Omental fat pad (tissue), 4 donors: ENCODE results near the gene MAN2C1. TPM values are rescaled to one million over a fixed set of nuclear protein-coding genes. Genes with fewer than 3 reads are reported as not detected.
A peak's percentile ranks its signal among the peaks of the same experiment; 100 is the strongest.
"Not testable (repeated sequence)": the region's sequence is repeated elsewhere in the genome, so short reads cannot be mapped to it uniquely, and the experiment has no call there.

Source experiments
- ATAC-seq: fragments of 150-250 bp; one replicate; pipeline ENCODE4 v1.9.1; 2016; ENCODE audit warnings: mild to moderate bottlenecking, moderate library complexity; ENCODE audit not compliant: low FRiP score
- DNase-seq: peaks from one replicate; pipeline ENCODE4 v3.0.0-alpha.2; 2019; ENCODE audit warnings: low spot score
- total RNA-seq, 4 donors: library from RNA; depleted of rRNA; stranded (reverse); fragments of >200 nt; gene quantifications; one replicate each; pipeline ENCODE4 v1.1.0, GENCODE V29; 2016
- TF ChIP-seq, protein P1 (sequence below), 3 donors: fragments of 450-650 bp; IDR thresholded peaks; one replicate each; pipeline ENCODE4 v1.5.1; 2016 to 2017; ENCODE audit warnings: antibody characterized with exemption in 3 of 3, mild to moderate bottlenecking in 3 of 3, moderate library complexity in 2 of 3

The MAN2C1 gene
- total RNA-seq, 4 donors from 2014 or later: 108 to 391 (median 171) TPM

DNA sequence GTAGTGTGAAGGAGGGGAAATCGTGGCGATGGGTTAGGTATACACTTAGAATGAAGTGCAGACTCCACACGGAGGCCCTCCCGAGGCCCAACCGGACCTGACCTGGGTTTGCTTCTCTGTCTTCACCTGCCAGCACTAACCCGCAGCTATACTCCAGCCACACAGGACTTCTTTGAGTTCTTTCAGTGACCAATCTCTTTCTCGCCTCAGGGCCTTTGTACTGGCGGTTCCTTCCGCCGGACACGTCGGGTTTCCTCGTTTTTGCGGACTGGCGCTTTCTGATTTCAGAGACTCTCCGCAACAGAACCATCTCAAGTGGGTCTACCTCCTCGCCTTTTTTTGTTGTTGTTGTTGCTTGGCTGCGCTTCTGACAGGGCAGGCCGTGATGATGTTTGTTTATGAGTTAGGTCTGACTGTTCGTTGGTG is 21.6 kb downstream of the MAN2C1 start, which contains the start of gene NEIL1:
Gene NEIL1, plus strand, starts transcription at position 244 of the 426 bp plus-strand sequence. CDS start 1,867 bp downstream, outside the sequence.
- no peak for ATAC-seq
- DNase-seq: no peak
- TF ChIP-seq, protein P1, sequence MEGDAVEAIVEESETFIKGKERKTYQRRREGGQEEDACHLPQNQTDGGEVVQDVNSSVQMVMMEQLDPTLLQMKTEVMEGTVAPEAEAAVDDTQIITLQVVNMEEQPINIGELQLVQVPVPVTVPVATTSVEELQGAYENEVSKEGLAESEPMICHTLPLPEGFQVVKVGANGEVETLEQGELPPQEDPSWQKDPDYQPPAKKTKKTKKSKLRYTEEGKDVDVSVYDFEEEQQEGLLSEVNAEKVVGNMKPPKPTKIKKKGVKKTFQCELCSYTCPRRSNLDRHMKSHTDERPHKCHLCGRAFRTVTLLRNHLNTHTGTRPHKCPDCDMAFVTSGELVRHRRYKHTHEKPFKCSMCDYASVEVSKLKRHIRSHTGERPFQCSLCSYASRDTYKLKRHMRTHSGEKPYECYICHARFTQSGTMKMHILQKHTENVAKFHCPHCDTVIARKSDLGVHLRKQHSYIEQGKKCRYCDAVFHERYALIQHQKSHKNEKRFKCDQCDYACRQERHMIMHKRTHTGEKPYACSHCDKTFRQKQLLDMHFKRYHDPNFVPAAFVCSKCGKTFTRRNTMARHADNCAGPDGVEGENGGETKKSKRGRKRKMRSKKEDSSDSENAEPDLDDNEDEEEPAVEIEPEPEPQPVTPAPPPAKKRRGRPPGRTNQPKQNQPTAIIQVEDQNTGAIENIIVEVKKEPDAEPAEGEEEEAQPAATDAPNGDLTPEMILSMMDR (IDR thresholded peaks at IDR 0.05): no peak

DNA sequence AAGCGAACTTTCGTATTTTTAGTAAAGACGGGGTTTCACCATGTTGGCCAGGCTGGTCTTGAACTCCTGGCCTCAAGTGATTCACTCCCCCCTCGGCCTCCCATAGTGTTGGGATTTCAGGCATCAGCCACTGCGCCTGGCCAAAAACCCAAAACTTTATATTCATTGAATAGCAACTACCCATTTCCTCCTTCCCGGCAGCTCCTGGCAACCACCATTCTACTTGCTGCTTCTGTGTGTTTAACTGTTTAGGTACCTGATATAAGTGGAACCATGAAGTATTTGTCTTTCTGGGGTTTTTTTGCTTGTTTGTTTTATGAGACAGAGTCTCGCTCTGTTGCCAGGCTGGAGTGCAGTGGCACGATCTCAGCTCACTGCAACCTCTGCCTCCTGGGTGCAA is 24.5 kb downstream of the MAN2C1 start:
- not testable (repeated sequence) for ATAC-seq, DNase-seq

DNA sequence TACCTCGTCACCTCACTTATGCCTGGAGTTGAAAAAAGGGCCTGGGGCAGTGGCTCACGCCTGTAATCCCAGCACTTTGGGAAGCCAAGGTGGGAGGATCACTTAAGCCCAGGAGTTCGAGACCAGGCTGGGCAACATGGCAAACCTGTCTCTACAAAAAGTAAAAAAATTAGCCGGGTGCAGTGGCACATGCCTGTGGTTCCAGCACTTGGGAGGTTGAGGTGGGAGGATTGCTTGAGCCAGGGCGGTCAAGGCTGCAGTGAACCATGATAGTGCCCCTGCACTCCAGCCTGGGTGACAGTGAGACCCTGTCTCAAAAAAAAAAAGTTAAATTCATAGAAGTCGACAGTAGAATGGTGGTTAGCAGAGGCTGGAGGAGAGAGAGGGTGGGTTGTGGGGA is 26.2 kb downstream of the MAN2C1 start:
- TF ChIP-seq, protein P1 (IDR thresholded peaks at IDR 0.05): no peak
- DNase-seq (no peak), ATAC-seq (no peak)

DNA sequence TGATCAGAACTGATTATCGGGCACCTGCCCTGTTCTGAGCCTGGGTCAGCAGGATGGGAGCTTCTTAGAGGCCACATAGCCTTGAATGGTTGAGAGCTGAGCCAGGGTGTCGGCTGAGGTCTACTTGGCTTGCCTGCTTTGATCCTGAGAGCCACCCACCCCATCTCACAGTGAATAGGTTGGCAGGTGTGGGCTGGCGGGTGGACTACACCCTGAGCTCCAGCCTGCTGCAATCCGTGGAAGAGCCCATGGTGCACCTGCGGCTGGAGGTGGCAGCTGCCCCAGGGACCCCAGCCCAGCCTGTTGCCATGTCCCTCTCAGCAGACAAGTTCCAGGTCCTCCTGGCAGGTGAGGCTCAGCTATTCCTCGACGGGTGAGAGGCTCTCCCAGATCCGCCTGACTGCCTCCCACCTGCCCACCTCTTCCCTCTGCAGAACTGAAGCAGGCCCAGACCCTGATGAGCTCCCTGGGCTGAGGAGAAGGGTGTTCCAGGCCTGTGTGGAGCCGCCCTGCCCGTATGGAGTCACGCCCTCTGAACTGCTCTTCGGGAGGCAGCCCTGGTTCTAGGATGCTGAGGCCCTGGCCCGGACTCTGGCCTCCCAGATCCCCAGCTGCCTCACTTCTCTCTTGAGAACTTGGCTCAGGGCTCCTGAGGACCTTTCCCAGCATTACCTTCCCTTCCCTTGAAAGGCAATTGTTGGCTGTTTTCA is 28.7 kb downstream of the MAN2C1 start:
- ATAC-seq (no peak), DNase-seq (no peak)
- TF ChIP-seq, protein P1 (IDR thresholded peaks at IDR 0.05): no peak

DNA sequence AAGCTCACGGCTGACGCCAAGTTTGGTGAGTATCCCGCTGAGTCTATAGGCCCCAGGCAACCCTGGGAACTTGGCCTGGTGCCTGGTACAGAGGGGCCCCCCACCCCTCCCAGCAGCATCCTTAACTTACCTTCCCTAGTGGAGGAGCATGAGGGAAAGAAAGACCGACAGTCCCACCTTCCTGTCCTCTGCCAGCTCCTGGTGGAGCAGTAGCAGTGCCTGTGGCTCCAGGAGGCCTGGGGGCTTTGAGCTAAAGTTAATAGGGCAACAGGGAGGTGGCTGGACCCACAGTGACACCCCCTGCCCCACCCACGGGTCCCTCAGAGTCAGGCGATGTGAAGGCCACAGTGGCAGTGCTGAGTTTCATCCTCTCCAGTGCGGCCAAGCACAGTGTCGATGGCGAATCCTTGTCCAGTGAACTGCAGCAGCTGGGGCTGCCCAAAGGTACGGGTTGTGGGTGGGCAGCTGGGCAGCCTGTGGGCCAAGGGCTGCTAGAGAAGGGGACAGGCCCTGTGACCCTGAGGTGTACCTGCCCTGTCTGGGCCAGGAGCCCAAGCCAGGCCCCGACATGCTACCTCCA is 29.7 kb downstream of the MAN2C1 start:
- TF ChIP-seq, protein P1 (IDR thresholded peaks at IDR 0.05): no peak
- ATAC-seq: no peak
- DNase-seq: no peak

DNA sequence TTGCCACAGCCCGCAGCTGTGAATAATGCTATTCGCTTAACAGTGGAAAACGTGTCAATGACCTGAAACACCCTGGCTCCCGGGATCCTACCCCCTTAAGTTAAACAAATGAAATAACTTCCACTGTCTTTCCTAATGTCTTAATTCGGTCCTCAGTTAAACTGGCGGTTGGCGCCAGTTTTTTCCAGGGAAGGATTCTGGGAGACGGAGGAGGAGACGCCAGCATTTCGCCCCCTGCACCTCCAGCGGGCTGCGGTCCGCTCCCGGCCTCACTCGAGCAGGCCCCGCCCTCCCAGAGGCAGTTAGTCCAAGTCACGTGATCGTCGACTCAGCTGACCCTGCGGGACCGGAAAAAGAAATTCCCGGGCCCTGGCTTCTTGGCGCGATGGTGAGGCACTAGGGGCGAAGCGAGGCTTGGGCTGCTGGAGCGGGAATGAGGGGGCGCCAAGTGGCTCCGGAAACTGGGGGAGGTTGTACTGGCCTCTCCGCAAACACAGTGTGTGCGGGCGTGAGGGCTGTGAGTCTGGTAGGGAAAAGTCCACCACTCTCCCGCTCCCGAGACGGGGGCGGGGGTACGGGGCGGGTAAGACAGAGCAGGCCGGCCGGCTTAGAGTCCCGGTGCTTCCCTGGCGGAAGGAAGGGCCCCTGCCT is 32.6 kb downstream of the MAN2C1 start, which contains the start of gene COMMD4:
Gene COMMD4, plus strand, starts transcription at position 359 of the 651 bp plus-strand sequence. Its CDS starts 27 bp downstream, at position 386.
- DNase-seq (peak; percentile 99), ATAC-seq (peak; percentile 82)
- TF ChIP-seq, protein P1 (IDR thresholded peaks at IDR 0.05): no peak

DNA sequence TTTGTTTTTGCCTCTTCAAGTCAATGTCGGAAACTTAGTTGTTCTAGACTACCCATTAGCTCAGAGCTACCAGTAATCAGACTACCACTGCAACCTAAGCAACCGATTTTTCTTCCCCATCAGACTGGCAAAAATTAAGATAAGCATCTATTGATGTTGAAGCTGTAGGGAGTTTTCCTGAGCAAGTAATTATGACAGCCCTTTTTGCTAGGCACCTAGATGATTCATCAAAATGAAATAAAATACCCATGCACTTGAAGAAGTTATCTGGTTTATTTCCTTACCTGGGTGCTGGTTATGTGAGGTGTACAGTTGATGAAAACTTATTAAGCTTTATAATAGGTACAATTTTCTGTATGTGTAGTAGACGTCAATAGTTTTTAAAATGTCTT is 33.1 kb downstream of the MAN2C1 start:
- DNase-seq (no peak), ATAC-seq (no peak)
- TF ChIP-seq, protein P1 (IDR thresholded peaks at IDR 0.05): no peak

DNA sequence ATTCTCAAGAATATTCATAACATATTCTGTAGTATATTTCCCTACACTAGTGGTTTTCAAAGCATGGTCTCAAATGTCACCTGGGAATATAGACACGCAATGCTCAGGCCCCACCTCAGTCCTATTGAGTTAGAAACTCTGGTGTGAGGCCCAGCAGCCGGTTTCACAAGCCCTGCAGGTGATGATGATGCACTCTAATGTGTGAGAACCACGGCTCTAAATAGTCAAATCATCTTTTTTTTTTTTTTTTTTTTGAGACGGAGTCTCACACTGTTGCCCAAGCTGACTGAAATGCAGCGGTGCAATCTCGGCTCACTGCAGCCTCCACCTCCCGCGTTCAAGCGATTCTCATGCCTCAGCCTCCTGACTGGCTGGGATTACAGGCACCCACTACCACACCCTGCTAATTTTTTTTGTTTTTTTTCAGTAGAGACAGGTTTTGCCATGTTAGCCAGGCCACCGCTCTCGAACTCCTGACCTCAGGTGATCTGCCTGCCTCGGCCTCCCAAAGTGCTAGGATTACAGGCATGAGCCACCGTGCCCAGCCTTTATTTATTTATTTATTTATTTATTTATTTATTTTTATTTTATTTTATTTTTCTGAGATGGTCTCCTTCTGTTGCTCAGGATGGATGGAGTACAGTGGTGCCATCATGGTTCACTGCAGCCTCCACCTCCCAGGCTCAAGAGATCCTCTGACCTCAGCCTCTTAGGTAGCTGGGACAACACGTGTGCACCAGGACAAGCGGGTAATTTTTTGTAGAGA is 34.6 kb downstream of the MAN2C1 start:
- DNase-seq, ATAC-seq: not testable (repeated sequence)

DNA sequence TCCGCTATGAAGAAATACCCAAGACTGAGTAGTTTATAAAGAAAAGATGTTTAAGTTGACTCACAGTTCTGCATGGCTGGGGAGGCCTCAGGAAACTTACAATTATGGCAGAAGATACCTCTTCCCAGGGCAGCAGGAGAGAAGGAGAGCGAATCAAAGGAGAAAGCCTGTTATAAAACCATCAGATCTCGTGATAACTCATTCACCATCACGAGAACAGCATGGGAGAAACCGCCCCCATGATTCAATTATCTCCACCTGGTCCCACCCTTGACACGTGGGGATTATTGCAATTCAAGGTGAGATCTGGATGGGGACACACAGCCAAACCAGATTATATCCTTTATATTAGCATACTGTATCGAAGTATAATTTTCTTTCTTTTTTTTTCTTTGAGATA is 36.3 kb downstream of the MAN2C1 start:
- not testable (repeated sequence) for ATAC-seq, DNase-seq
